SK-N-MC (cell line): ENCODE results near the gene LIPC.

Source experiments
- EZH2 ChIP-seq: fragments of 200-600 bp; sonication (generic); IDR thresholded peaks from one replicate; pipeline ENCODE4 v1.6.1; 2017; ENCODE audit warnings: antibody characterized with exemption
- POLR2AphosphoS5 ChIP-seq: IDR thresholded peaks from 2 replicates; pipeline ENCODE4 v1.6.1; 2012; ENCODE audit warnings: mild to moderate bottlenecking, low read depth, low read length, borderline replicate concordance

DNA sequence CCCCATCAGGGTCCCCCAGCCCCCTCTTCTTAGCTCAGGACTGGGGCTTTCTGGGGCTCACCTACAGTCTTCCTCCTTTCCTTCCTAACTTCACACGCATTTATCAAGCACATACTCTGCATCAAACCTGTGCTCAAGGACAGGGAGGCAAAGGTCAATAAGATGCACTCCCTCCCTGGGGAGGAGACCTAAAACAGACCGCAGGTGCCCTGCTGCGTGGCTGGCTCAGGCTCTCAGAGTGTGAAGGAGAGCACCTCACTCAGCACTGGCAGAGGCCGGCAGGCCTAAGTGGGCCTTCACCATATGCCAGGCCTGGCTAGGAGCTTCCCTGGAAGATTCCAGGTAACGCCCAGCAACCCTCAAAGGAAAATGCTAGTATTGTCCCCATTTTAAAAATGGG, 16.5 kb downstream of the LIPC start:
- TF ChIP-seq POLR2AphosphoS5 (no peak), EZH2 (no peak)
